B cell (primary cell): ENCODE results near the gene CATSPERE. TPM values are rescaled to one million over a fixed set of nuclear protein-coding genes. Genes with fewer than 3 reads are reported as not detected.
A peak's percentile ranks its signal among the peaks of the same experiment; 100 is the strongest.

Experiments used
- ATAC-seq: fragments of 200-7000 bp; cut with Tn5 transposase; one replicate; pipeline ENCODE4 v1.10.0; 2021; ENCODE audit warnings: low read depth, mild to moderate bottlenecking, moderate number of reproducible peaks, moderate library complexity
- CTCF ChIA-PET: fragments of 350-600 bp; sonication (Branson Sonifier 250); formaldehyde crosslinking; loops from one replicate; lab custom pipeline; 2021; ENCODE audit warnings: antibody characterized with exemption, inconsistent platforms; lab: Charles Lee
- POLR2A ChIA-PET: fragments of 350-600 bp; sonication (Branson Sonifier 250); formaldehyde crosslinking; loops from one replicate; lab custom pipeline; 2021; ENCODE audit warnings: antibody characterized with exemption; lab: Charles Lee
- DNase-seq: peaks from one replicate; pipeline ENCODE4 v3.0.0; 2013
- H2AFZ ChIP-seq: 2 replicates; pipeline ENCODE4 v1.6.1; 2012; ENCODE audit warnings: mild to moderate bottlenecking, low read depth, low read length; ENCODE audit not compliant: insufficient read depth, poor library complexity, severe bottlenecking
- H3K27ac ChIP-seq, 2 donors: 1 replicate in 1 of 2; 2 replicates in 1 of 2; pipeline ENCODE4 v1.5.1; 2012 to 2013; ENCODE audit warnings: low read length in 2 of 2, mild to moderate bottlenecking in 2 of 2, moderate library complexity in 1 of 2
- H3K27me3 ChIP-seq, 4 experiments: fragments of 200-600 bp in 1 of 4; sonication (generic) in 1 of 4; replicated peaks in 1 of 4; 1 replicate in 2 of 4; 2 replicates in 2 of 4; pipeline versions ENCODE4 v1.6.1 to v1.7.0; 2013 to 2016; ENCODE audit warnings: low read length in 3 of 4, mild to moderate bottlenecking in 2 of 4, mixed read lengths in 1 of 4, moderate library complexity in 1 of 4; ENCODE audit not compliant: insufficient read depth in 4 of 4, control insufficient read depth in 3 of 4; ENCODE audit errors: control extremely low read depth in 1 of 4
- H3K36me3 ChIP-seq, 2 experiments: replicated peaks in 1 of 2; 1 replicate in 1 of 2; 2 replicates in 1 of 2; pipeline versions ENCODE4 v1.6.1 to v1.7.1; 2013; ENCODE audit warnings: low read length in 1 of 2; ENCODE audit not compliant: insufficient read depth in 2 of 2, control insufficient read depth in 1 of 2; ENCODE audit errors: control extremely low read depth in 1 of 2, extremely low read depth in 1 of 2
- H3K4me1 ChIP-seq, 2 donors: fragments of 200-600 bp in 1 of 2; sonication (generic) in 1 of 2; 1 replicate in 1 of 2; 2 replicates in 1 of 2; pipeline versions ENCODE4 v1.5.1 to v1.6.1; 2013 to 2017; ENCODE audit warnings: low read length in 2 of 2; ENCODE audit not compliant: control insufficient read depth in 2 of 2, insufficient read depth in 2 of 2
- H3K4me2 ChIP-seq: replicated peaks from 2 replicates; pipeline ENCODE3; 2012; ENCODE audit warnings: mild to moderate bottlenecking, low read depth, low read length; ENCODE audit not compliant: poor library complexity, severe bottlenecking
- H3K4me3 ChIP-seq, 5 experiments: fragments of 200-600 bp in 1 of 5; sonication (generic) in 1 of 5; 1 replicate in 3 of 5; 2 replicates in 2 of 5; pipeline versions ENCODE4 v1.5.1 to v1.7.0; 2011 to 2016; ENCODE audit warnings: low read length in 4 of 5, mild to moderate bottlenecking in 4 of 5, low read depth in 2 of 5, control low read depth in 1 of 5, moderate library complexity in 1 of 5; ENCODE audit not compliant: insufficient read depth in 1 of 5; ENCODE audit errors: control extremely low read depth in 1 of 5, extremely low read depth in 1 of 5
- H3K79me2 ChIP-seq: fragments of 200-600 bp; sonication (generic); one replicate; pipeline ENCODE4 v1.6.0; 2016; ENCODE audit warnings: low read length; ENCODE audit not compliant: control insufficient read depth, insufficient read depth
- H3K9ac ChIP-seq: fragments of 200-600 bp; sonication (generic); 2 replicates; pipeline ENCODE4 v1.6.1; 2017; ENCODE audit warnings: mild to moderate bottlenecking, low read length, moderate library complexity
- H3K9me3 ChIP-seq, 3 donors: one replicate each; pipeline versions ENCODE4 v1.6.1 to v1.7.1; 2013; ENCODE audit warnings: low read length in 2 of 3; ENCODE audit not compliant: control insufficient read depth in 2 of 3, insufficient read depth in 1 of 3; ENCODE audit errors: control extremely low read depth in 1 of 3
- H4K20me1 ChIP-seq: 2 replicates; pipeline ENCODE4 v1.6.0; 2012; ENCODE audit warnings: mild to moderate bottlenecking, low read length; ENCODE audit not compliant: insufficient read depth, control insufficient read depth, poor library complexity, severe bottlenecking
- H3K27ac Mint-ChIP-seq: one replicate; pipeline ENCODE4 v1.8.0; 2021; ENCODE audit warnings: mixed read lengths
- H3K27me3 Mint-ChIP-seq: one replicate; pipeline ENCODE4 v1.8.0; 2021; ENCODE audit warnings: mixed read lengths
- H3K4me1 Mint-ChIP-seq: one replicate; pipeline ENCODE4 v1.8.0; 2021; ENCODE audit warnings: mixed read lengths
- H3K4me3 Mint-ChIP-seq: one replicate; pipeline ENCODE4 v1.8.0; 2021; ENCODE audit warnings: mixed read lengths
- H3K9me3 Mint-ChIP-seq: one replicate; pipeline ENCODE4 v1.8.0; 2022; ENCODE audit warnings: mixed read lengths; ENCODE audit not compliant: insufficient read depth
- EZH2 ChIP-seq: IDR thresholded peaks from 2 replicates; pipeline ENCODE4 v1.6.1; 2012; ENCODE audit warnings: borderline replicate concordance, low read depth, mild to moderate bottlenecking, moderate library complexity, low read length; ENCODE audit not compliant: insufficient read depth, poor library complexity, severe bottlenecking
- WGBS: methylation state at CpG from one replicate; pipeline ENCODE4 v1.1.5; 2013; ENCODE audit warnings: missing lambda C conversion rate; ENCODE audit not compliant: insufficient coverage; 5-methylcytosine and 5-hydroxymethylcytosine counted together
- intact Hi-C: fragments of 100-400 bp; cut with micrococcal nuclease; formaldehyde crosslinking; loops from one replicate; pipeline ENCODE4 v1.10.0; 2022
- polyA plus RNA-seq: library from polyadenylated mRNA; depleted of rRNA; stranded (reverse); fragments of >200 nt; gene quantifications from 2 replicates; pipeline ENCODE4 v1.2.3, GENCODE V29; 2012
- total RNA-seq, 2 donors: library from RNA; stranded (reverse); fragments of 120-200 nt in 1 of 2; gene quantifications; 1 replicate in 1 of 2; 2 replicates in 1 of 2; pipeline versions ENCODE4 v1.2.3 to v1.2.4, GENCODE V29; 2013 to 2022
- TF ChIP-seq, protein P1 (sequence below): fragments of 200-600 bp; IDR thresholded peaks from one replicate; pipeline ENCODE4 v1.8.0; 2022; ENCODE audit warnings: antibody characterized with exemption, mild to moderate bottlenecking

Gene CATSPERE
- total and polyA plus RNA-seq, 2 donors (not counting 1 experiment from before 2014, with no cell fraction given) = 0.82 to 3.1 TPM

GRCh38 chr1:244654108-244655038, 193.3 kb downstream of the CATSPERE start:
- peaks cover 30% of the 10 kb centered on the region for H3K4me1 Mint-ChIP-seq
- POLR2A ChIA-PET = interaction anchor here (0.9 kb wide), 1 partner anchor 11 kb away, joined by 5 read pairs; no protein-coding TSS in a partner anchor

More at GRCh38 chr1:244654108-244655038, 193.3 kb downstream of the CATSPERE start:
- Mint-ChIP-seq H3K9me3 (no peaks in the 10 kb centered on the region), H3K4me3 (no peak overlapping the region), H3K27me3 (no peaks in the 10 kb centered on the region), H3K27ac (no peak overlapping the region)
- ATAC-seq (no peak), DNase-seq (no peak)
- H3K4me2 ChIP-seq = peak overlapping the region; percentile 73
- peaks cover 23 to 24% of the 10 kb centered on the region in 2 donors for H3K4me1 ChIP-seq
- H3K27ac ChIP-seq = peak overlapping the region in 1 of 2 donors; percentile 88
- intact Hi-C loops = loop anchor here (5.0 kb wide), 3 partner anchors 52 to 807 kb away; no protein-coding TSS in a partner anchor
- peak overlapping the region; percentile 91 for H3K9ac ChIP-seq
- no peak for TF ChIP-seq EZH2
- TF ChIP-seq, protein P1, sequence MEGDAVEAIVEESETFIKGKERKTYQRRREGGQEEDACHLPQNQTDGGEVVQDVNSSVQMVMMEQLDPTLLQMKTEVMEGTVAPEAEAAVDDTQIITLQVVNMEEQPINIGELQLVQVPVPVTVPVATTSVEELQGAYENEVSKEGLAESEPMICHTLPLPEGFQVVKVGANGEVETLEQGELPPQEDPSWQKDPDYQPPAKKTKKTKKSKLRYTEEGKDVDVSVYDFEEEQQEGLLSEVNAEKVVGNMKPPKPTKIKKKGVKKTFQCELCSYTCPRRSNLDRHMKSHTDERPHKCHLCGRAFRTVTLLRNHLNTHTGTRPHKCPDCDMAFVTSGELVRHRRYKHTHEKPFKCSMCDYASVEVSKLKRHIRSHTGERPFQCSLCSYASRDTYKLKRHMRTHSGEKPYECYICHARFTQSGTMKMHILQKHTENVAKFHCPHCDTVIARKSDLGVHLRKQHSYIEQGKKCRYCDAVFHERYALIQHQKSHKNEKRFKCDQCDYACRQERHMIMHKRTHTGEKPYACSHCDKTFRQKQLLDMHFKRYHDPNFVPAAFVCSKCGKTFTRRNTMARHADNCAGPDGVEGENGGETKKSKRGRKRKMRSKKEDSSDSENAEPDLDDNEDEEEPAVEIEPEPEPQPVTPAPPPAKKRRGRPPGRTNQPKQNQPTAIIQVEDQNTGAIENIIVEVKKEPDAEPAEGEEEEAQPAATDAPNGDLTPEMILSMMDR = no peak
- peak overlapping the region; percentile 78 for H2AFZ ChIP-seq
- H3K36me3 ChIP-seq = peaks cover 0 to 15% of the 10 kb centered on the region in 2 experiments
- CTCF ChIA-PET = interaction anchor here (1.8 to 2.4 kb wide), 3 partner anchors 10 to 143 kb away, joined by 5 to 19 read pairs (median 11); no protein-coding TSS in a partner anchor
- H4K20me1 ChIP-seq = peaks cover 13% of the 10 kb centered on the region
- no peaks in the 10 kb centered on the region for H3K9me3 ChIP-seq
- peaks cover 61% of the 10 kb centered on the region for H3K79me2 ChIP-seq
- H3K27me3 ChIP-seq = no peaks in the 10 kb centered on the region
- WGBS = 5% methylated on average over 5 of the region's 8 CpGs
- peak overlapping the region; percentile 26 to 91 (median 81) for H3K4me3 ChIP-seq
